Calu3 (cell line): ENCODE measurements around the gene GALNTL6. TPM values are rescaled to one million over a fixed set of nuclear protein-coding genes. Genes with fewer than 3 reads are reported as not detected.

Source experiments
- BruUV-seq: library from RNA; stranded (reverse); fragments of 400-500 nt; replicated peaks from 2 replicates; lab custom pipeline; 2021; lab: Mats Ljungman, UMichigan
- CTCF ChIA-PET: fragments of 300-600 bp; sonication (Branson Sonifier 250); formaldehyde crosslinking; loops from one replicate; lab custom pipeline; 2022; ENCODE audit warnings: antibody characterized with exemption; lab: Charles Lee
- DNase-seq: peaks from one replicate; pipeline ENCODE4 v3.0.0; 2022
- H3K27ac Mint-ChIP-seq: one replicate; pipeline ENCODE4 v1.8.0; 2022; ENCODE audit warnings: mixed read lengths; ENCODE audit not compliant: unreplicated experiment
- H3K27me3 Mint-ChIP-seq: one replicate; pipeline ENCODE4 v1.8.0; 2022; ENCODE audit warnings: mixed read lengths; ENCODE audit not compliant: unreplicated experiment
- H3K36me3 Mint-ChIP-seq: one replicate; pipeline ENCODE4 v1.8.0; 2022; ENCODE audit warnings: mild to moderate bottlenecking, moderate library complexity, mixed read lengths; ENCODE audit not compliant: insufficient read depth, unreplicated experiment
- H3K4me1 Mint-ChIP-seq: one replicate; pipeline ENCODE4 v1.8.0; 2022; ENCODE audit warnings: mild to moderate bottlenecking, low read depth, mixed read lengths; ENCODE audit not compliant: unreplicated experiment
- H3K4me3 Mint-ChIP-seq: one replicate; pipeline ENCODE4 v1.8.0; 2022; ENCODE audit warnings: mild to moderate bottlenecking, low read depth, moderate library complexity, mixed read lengths; ENCODE audit not compliant: unreplicated experiment
- H3K9me3 Mint-ChIP-seq: one replicate; pipeline ENCODE4 v1.8.0; 2022; ENCODE audit warnings: low read depth, mixed read lengths; ENCODE audit not compliant: unreplicated experiment
- intact Hi-C: fragments of 100-400 bp; cut with micrococcal nuclease; formaldehyde crosslinking; loops from one replicate; pipeline ENCODE4 v1.10.0; 2022; ENCODE audit not compliant: unreplicated experiment
- total RNA-seq: library from RNA; stranded (reverse); gene quantifications from 2 replicates; pipeline ENCODE4 v1.2.3, GENCODE V29; 2022
- TF ChIP-seq, protein P1 (sequence below): fragments of 200-600 bp; IDR thresholded peaks from one replicate; pipeline ENCODE4 v1.8.0; 2022; ENCODE audit warnings: antibody characterized with exemption; ENCODE audit not compliant: unreplicated experiment

Gene GALNTL6
- total RNA-seq, 1 experiment from 2014 or later: not detected

DNA sequence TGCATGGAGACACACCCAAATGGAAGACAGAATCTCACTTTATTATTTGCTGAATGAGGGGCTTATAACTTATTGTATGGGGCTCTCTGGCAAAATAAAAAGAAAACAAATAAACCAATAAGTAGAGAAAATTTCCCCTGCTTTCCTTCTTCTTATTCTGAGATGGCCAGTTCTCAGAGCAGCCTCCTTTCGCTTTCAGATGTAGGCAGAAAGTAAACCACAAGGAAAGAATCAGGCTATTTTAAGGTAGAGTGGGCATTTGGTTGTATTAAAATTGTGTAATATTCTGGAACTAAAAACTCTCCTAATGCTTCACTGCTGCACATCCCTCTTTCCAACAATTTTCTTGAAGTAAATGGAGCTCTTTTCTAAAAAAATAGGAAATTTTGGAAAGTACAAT is 241.8 kb downstream of the GALNTL6 start:
- Mint-ChIP-seq H3K27ac (no peak overlapping the region), H3K9me3 (no peaks in the 10 kb centered on the region), H3K4me3 (no peak overlapping the region), H3K27me3 (no peaks in the 10 kb centered on the region), H3K4me1 (no peaks in the 10 kb centered on the region), H3K36me3 (no peaks in the 10 kb centered on the region)
- BruUV-seq: no TSS peak
- intact Hi-C loops: no loop called here
- TF ChIP-seq, protein P1, sequence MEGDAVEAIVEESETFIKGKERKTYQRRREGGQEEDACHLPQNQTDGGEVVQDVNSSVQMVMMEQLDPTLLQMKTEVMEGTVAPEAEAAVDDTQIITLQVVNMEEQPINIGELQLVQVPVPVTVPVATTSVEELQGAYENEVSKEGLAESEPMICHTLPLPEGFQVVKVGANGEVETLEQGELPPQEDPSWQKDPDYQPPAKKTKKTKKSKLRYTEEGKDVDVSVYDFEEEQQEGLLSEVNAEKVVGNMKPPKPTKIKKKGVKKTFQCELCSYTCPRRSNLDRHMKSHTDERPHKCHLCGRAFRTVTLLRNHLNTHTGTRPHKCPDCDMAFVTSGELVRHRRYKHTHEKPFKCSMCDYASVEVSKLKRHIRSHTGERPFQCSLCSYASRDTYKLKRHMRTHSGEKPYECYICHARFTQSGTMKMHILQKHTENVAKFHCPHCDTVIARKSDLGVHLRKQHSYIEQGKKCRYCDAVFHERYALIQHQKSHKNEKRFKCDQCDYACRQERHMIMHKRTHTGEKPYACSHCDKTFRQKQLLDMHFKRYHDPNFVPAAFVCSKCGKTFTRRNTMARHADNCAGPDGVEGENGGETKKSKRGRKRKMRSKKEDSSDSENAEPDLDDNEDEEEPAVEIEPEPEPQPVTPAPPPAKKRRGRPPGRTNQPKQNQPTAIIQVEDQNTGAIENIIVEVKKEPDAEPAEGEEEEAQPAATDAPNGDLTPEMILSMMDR: no peak
- DNase-seq: no peak
- CTCF ChIA-PET: no interaction called here

DNA sequence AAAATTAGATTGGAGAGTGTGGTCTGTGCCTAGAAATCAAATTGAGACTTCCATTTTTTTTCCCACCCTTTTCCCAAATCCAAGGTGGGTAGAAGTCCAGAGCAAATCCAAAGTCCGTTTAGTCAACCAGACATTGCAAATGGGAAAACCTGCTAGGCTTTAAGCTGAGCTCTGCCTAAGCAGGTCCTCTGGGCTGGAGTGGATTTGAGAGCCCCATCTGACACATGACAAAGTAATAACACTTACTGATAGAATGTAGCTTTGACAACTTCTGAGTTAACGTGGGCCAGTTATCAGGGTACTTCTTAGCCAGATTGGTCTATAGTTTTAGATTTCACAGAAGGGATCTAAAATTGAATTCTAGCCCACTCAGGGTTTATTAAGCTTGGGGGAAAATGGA is 242.3 kb downstream of the GALNTL6 start:
- BruUV-seq: no TSS peak
- no peak overlapping the region for H3K4me3 Mint-ChIP-seq
- H3K27ac Mint-ChIP-seq: no peak overlapping the region
- H3K9me3 Mint-ChIP-seq: no peaks in the 10 kb centered on the region
- TF ChIP-seq, protein P1: no peak
- no peaks in the 10 kb centered on the region for H3K27me3 Mint-ChIP-seq
- no peak for DNase-seq
- intact Hi-C loops: no loop called here
- no peaks in the 10 kb centered on the region for H3K36me3 Mint-ChIP-seq
- CTCF ChIA-PET: no interaction called here
- H3K4me1 Mint-ChIP-seq: no peaks in the 10 kb centered on the region

DNA sequence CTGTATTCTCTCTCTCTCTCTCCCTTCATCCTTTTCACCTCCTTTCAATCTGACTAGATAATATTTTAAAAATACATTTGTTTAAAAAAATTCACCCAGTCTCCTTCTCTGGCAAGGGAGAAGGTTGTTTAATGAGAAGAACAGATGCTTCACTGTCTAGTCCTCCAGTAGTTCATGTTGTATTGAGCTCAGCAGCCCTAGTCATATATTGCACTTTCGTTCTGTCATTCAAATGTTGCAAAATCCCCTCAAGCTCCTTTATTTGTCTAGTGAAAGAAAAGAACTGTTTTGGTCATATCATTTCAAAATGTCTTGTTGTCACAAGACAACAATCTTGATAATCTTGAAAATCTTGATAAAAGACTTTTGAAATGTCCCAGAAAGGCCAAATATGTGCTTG is 248.0 kb downstream of the GALNTL6 start:
- Mint-ChIP-seq H3K4me3 (no peak overlapping the region), H3K9me3 (no peaks in the 10 kb centered on the region), H3K27me3 (no peaks in the 10 kb centered on the region), H3K36me3 (no peaks in the 10 kb centered on the region), H3K27ac (no peak overlapping the region), H3K4me1 (no peaks in the 10 kb centered on the region)
- TF ChIP-seq, protein P1: no peak
- CTCF ChIA-PET: no interaction called here
- intact Hi-C loops: no loop called here
- no peak for DNase-seq
- BruUV-seq: no TSS peak

DNA sequence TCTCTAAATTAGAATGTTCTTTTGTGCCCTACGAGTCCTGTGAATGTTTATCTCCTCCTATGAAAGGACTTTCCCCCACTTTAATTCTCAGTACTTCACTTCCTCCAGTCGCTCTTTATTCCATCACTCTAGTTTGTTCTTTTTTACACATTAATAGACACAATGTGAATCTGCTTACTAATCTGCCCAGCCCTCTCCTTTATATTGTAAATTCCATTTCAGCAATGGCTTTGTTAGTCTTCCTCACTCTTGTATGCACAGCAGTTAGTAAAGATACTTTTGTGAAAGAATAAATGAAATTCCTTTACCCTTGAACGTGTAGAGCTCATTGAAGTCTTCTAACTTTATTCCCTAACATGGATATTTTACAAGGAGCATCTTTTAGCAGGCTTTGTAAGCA is 255.3 kb downstream of the GALNTL6 start:
- H3K9me3 Mint-ChIP-seq: peaks cover 6% of the 10 kb centered on the region
- TF ChIP-seq, protein P1: no peak
- no peak for DNase-seq
- no peaks in the 10 kb centered on the region for H3K36me3 Mint-ChIP-seq
- H3K4me3 Mint-ChIP-seq: no peak overlapping the region
- no peaks in the 10 kb centered on the region for H3K27me3 Mint-ChIP-seq
- no peaks in the 10 kb centered on the region for H3K4me1 Mint-ChIP-seq
- H3K27ac Mint-ChIP-seq: no peak overlapping the region
- no TSS peak for BruUV-seq
- CTCF ChIA-PET: no interaction called here
- intact Hi-C loops: no loop called here
